Pancreas (tissue), 10 donors: ENCODE results near the gene FNDC3B. TPM values are rescaled to one million over a fixed set of nuclear protein-coding genes. Genes with fewer than 3 reads are reported as not detected.

Experiments
- ATAC-seq, 4 donors: fragments of 200-7000 bp; cut with Tn5 transposase; one replicate each; pipeline versions ENCODE4 v1.8.0 to v1.9.1; 2020; ENCODE audit warnings: mild to moderate bottlenecking in 4 of 4, moderate library complexity in 4 of 4
- DNase-seq, 6 donors: peaks; one replicate each; pipeline ENCODE4 v3.0.0-alpha.2; 2020
- FAIRE-seq: peaks from 2 replicates; lab custom pipeline; 2012; peaks lifted over from hg19 to GRCh38; lab: Jason Lieb, UNC
- H3K27ac ChIP-seq, 4 donors: fragments of 200-600 bp; sonication (generic); 1 replicate in 3 of 4; 2 replicates in 1 of 4; pipeline versions ENCODE4 v1.5.0 to v1.8.0; 2020
- H3K27me3 ChIP-seq, 4 donors: fragments of 200-600 bp; one replicate each; pipeline ENCODE4 v1.8.0; 2021
- H3K36me3 ChIP-seq, 3 donors: fragments of 200-600 bp; sonication (generic) in 1 of 3; one replicate each; pipeline versions ENCODE4 v1.5.0 to v1.8.0; 2020 to 2021
- H3K4me1 ChIP-seq, 3 donors: fragments of 200-600 bp; one replicate each; pipeline ENCODE4 v1.8.0; 2021
- H3K4me3 ChIP-seq, 4 donors: fragments of 200-600 bp; sonication (generic) in 2 of 4; one replicate each; pipeline versions ENCODE4 v1.5.0 to v1.8.0; 2020 to 2021
- H3K9me3 ChIP-seq, 4 donors: fragments of 200-600 bp; one replicate each; pipeline ENCODE4 v1.8.0; 2021
- WGBS, 2 donors: extraction: QIAGEN DNeasy Blood & Tissue Kit; methylation state at CpG; one replicate each; pipeline ENCODE4 v1.1.7; 2013; 5-methylcytosine and 5-hydroxymethylcytosine counted together
- intact Hi-C, 3 donors: fragments of 100-400 bp; cut with DNase I; formaldehyde crosslinking; loops; one replicate each; pipeline versions ENCODE4 v1.11.1 to v1.14.2; 2022
- polyA plus RNA-seq, 2 donors: library from polyadenylated mRNA; stranded (reverse); fragments of 200-250 nt; gene quantifications; one replicate each; pipeline ENCODE4 v1.2.3, GENCODE V29; 2013
- total RNA-seq, 6 donors: library from RNA; stranded (reverse); fragmentation: NEBNext Ultra II Directional in 4 of 6; extraction: Animal tissue kit (Norgen Biotek cat#: 25700) in 4 of 6; gene quantifications; one replicate each; pipeline versions ENCODE4 v1.2.1 to v1.2.4, GENCODE V29; 2021 to 2023
- TF ChIP-seq, protein P1 (sequence below), 4 donors: fragments of 200-600 bp; sonication (generic) in 3 of 4; IDR thresholded peaks; one replicate each; pipeline versions ENCODE4 v1.5.0 to v1.8.0; 2021; ENCODE audit warnings: antibody characterized with exemption in 4 of 4
- donor health status: healthy with polysubstance abuse.
- donor health status: DM: no; HTN: no; CAD: no; lungs with moderate emphysema.
- donor health status: DM: no; HTN: no; CAD: no.
- donor health status: control.
- donor health status: control.
- donor health status: Bipolar disorder and iron deficiency.
- donor health status: DM: yes; HTN: yes; CAD: no.
- donor health status: DM: no; HTN: no; CAD: no.
- donor health status: DM: no; HTN: no; CAD: no.
- donor health status: DM: yes; HTN: yes; CAD: no.

FNDC3B gene
- total and polyA plus RNA-seq, 8 donors: 9.3 to 126 (median 73.2) TPM

DNA sequence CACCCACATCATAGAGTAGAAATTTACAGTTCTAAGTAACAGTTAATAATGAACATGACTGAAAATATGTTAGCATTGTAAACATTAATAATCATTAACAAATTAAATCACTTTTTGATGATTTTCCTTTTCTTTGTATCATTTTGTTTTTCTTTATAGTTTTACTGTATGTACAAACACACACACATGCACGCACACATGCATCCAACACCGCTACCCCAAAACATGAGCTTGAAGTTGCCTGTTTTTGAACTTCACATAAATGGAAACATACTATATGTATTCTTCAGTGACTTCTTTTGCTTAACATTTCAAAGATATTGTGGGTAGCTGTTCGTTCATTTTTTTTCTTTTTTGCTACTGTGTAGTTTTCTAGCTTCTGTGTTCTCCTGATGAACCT is 123.9 kb downstream of the FNDC3B start:
- intact Hi-C loops: no loop called here
- Histone ChIP-seq H3K9me3 (no peaks in the 10 kb centered on the region), H3K4me3 (no peak overlapping the region), H3K27me3 (no peaks in the 10 kb centered on the region), H3K36me3 (no peaks in the 10 kb centered on the region), H3K27ac (no peak overlapping the region), H3K4me1 (peaks cover 0 to 21% (median 4%) of the 10 kb centered on the region in 3 donors)
- WGBS, 2 donors: 85 to 89% methylated on average over 3 of the region's 3 CpGs
- DNase-seq (no peak), ATAC-seq (no peak), FAIRE-seq (no peak)
- TF ChIP-seq, protein P1, sequence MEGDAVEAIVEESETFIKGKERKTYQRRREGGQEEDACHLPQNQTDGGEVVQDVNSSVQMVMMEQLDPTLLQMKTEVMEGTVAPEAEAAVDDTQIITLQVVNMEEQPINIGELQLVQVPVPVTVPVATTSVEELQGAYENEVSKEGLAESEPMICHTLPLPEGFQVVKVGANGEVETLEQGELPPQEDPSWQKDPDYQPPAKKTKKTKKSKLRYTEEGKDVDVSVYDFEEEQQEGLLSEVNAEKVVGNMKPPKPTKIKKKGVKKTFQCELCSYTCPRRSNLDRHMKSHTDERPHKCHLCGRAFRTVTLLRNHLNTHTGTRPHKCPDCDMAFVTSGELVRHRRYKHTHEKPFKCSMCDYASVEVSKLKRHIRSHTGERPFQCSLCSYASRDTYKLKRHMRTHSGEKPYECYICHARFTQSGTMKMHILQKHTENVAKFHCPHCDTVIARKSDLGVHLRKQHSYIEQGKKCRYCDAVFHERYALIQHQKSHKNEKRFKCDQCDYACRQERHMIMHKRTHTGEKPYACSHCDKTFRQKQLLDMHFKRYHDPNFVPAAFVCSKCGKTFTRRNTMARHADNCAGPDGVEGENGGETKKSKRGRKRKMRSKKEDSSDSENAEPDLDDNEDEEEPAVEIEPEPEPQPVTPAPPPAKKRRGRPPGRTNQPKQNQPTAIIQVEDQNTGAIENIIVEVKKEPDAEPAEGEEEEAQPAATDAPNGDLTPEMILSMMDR (IDR thresholded peaks at IDR 0.05): no peak

DNA sequence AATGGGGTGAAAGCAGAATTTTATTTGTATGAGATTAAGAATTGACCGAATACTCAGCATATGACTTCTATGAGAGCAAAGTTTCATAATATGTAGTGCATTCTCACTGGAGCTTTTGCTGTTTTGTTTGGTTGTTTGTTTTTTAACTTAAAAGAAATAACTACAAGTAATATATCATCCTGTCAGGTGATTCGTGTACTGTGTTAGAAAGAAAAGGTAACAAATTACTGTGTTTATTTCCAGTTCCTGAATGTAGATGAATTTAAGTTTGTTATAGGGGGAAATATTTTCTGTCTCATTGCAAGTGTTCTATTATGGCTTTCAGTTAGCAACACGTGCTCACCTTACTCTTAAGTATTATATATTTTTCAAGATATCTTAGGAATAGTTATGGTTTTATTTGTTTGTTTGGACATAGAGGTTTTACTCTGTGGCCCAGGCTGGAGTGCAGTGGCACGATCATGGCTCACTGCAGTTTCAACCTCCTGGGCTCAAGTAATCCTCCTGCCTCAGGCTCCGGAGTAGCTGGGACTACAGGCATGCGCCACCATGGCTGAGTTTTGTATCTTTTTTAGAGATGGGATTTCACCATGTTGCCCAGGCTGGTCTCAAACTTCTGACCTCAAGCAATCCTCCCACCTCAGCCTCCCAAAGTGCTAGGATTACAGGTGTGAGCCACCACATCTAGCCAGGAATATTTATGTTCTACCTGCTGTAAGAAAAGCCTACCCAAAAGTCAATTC is 125.4 kb downstream of the FNDC3B start:
- Histone ChIP-seq H3K36me3 (no peaks in the 10 kb centered on the region), H3K4me1 (peaks cover 8 to 20% (median 8%) of the 10 kb centered on the region in 3 donors), H3K4me3 (no peak overlapping the region), H3K9me3 (no peaks in the 10 kb centered on the region), H3K27me3 (no peaks in the 10 kb centered on the region), H3K27ac (no peak overlapping the region)
- FAIRE-seq: no peak
- ATAC-seq: no peak
- TF ChIP-seq, protein P1 (IDR thresholded peaks at IDR 0.05): no peak
- intact Hi-C loops: no loop called here
- no peak for DNase-seq
- 88 to 91% methylated on average over 6 of the region's 6 CpGs for WGBS, 2 donors

DNA sequence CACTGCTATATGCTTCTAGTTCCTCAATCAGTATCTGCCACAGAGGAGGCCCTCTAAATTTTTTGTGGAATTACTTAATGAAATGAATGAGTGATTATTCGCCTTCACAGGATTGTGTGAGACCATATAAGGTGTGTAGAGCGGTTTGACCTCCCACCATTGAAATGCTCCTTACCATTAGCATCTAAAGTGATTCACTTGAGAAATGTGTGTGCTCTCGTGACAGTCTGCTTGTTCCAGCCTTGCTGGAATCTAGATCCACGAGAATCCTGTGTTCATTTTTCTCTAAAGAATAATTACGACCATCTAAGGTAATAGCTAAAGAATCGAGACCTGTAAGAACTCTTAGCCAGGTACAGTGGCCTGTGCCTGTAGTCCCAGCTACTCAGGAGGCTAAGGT is 126.9 kb downstream of the FNDC3B start:
- TF ChIP-seq, protein P1 (IDR thresholded peaks at IDR 0.05): no peak
- Histone ChIP-seq H3K4me1 (peaks cover 8 to 15% (median 12%) of the 10 kb centered on the region in 3 donors), H3K9me3 (no peaks in the 10 kb centered on the region), H3K4me3 (no peak overlapping the region), H3K27me3 (no peaks in the 10 kb centered on the region), H3K27ac (no peak overlapping the region), H3K36me3 (no peaks in the 10 kb centered on the region)
- DNase-seq (no peak), FAIRE-seq (no peak), ATAC-seq (no peak)
- intact Hi-C loops: no loop called here
- WGBS, 2 donors: 93 to 94% methylated on average over 6 of the region's 6 CpGs

DNA sequence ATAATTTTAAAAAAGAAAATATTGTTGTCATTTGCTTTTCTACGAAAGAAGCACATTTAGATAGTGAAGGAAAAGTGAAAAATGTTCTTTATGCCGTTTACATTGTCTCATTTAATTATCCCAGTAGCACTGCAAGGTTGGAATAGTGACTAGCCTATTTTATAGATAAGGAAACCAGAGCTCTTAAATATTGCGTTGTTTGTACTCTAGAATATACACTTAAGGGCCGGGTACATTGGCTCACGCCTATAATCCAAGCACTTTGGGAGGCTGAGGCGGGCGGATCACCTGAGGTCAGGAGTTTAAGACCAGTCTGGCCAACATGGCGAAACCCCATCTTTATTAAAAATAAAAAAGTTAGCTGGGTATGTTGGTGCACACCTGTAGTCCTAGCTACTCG is 127.5 kb downstream of the FNDC3B start:
- H3K36me3 ChIP-seq: no peaks in the 10 kb centered on the region
- H3K27ac ChIP-seq: no peak overlapping the region
- no peak overlapping the region for H3K4me3 ChIP-seq
- DNase-seq: no peak
- TF ChIP-seq, protein P1 (IDR thresholded peaks at IDR 0.05): no peak
- FAIRE-seq: no peak
- no peaks in the 10 kb centered on the region for H3K27me3 ChIP-seq
- intact Hi-C loops: no loop called here
- ATAC-seq: no peak
- WGBS, 2 donors: 77 to 80% methylated on average over 9 of the region's 9 CpGs
- no peaks in the 10 kb centered on the region for H3K9me3 ChIP-seq
- H3K4me1 ChIP-seq: peaks cover 8 to 17% (median 12%) of the 10 kb centered on the region in 3 donors
